ENCODE results near the gene PEAR1. TPM values are rescaled to one million over a fixed set of nuclear protein-coding genes. Genes with fewer than 3 reads are reported as not detected.
A peak's percentile ranks its signal among the peaks of the same experiment; 100 is the strongest.

PEAR1 gene
- total RNA-seq, 1 experiment from 2014 or later = 3.0 TPM

DNA sequence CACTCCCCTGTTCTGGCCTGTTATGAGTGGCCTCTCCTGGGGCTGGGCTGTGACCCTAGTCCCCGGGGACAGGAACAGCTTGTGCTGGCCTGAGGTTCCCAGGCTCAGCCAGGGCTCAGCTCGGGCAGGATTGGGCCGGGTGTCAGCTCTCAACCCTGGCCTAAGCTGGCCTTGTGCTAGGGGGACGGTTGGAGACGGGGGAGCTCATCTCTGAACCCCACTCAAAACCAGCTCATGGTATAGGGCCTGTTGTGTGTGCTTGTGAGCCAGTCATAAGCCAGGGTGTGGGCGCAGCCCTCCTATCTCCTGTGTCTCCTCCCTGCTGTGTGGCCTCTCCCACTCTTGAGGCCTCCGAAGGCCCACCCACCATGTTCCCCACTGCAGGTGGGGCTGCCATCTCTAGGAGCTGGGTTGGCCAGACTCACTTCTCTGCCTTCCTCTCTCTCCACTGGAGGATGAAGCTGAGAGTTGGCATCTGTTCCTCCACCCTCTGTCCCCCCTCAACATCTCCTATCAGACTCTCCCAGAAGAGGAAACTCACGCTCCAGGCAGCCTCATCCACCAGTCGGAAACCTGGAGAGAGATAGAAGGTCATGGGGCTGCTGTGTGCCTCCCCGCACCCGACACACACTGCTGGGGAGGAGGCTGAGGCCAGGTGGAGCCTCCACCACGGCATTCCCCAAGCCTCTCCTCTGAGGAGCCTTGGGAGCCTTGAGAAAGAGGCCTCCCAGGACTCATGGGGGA lies 1.4 kb downstream of the PEAR1 start:
- no TSS peak for BruUV-seq (replicated peaks)
- Mint-ChIP-seq H3K27me3 (ENCODE audit: unreplicated experiment) (peaks cover 56% of the 10 kb centered on the region), H3K4me1 (ENCODE audit: low read depth, unreplicated experiment) (peaks cover 19% of the 10 kb centered on the region), H3K36me3 (ENCODE audit: insufficient read depth, unreplicated experiment) (no peaks in the 10 kb centered on the region), H3K4me3 (ENCODE audit: low read depth, unreplicated experiment) (no peak overlapping the region), H3K27ac (ENCODE audit: unreplicated experiment) (no peak overlapping the region), H3K9me3 (ENCODE audit: low read depth, unreplicated experiment) (no peaks in the 10 kb centered on the region)
- TF ChIP-seq CTCF (IDR thresholded peaks at IDR 0.05; ENCODE audit: unreplicated experiment) = no peak
- CTCF ChIA-PET = interaction anchor here (1.3 kb wide), 1 partner anchor 33 kb away, joined by 4 read pairs; no protein-coding TSS in a partner anchor
- DNase-seq = no peak
- intact Hi-C loops (cut with micrococcal nuclease; ENCODE audit: unreplicated experiment) = loop anchor here (10.0 kb wide), 1 partner anchor 270 kb away; no protein-coding TSS in a partner anchor

DNA sequence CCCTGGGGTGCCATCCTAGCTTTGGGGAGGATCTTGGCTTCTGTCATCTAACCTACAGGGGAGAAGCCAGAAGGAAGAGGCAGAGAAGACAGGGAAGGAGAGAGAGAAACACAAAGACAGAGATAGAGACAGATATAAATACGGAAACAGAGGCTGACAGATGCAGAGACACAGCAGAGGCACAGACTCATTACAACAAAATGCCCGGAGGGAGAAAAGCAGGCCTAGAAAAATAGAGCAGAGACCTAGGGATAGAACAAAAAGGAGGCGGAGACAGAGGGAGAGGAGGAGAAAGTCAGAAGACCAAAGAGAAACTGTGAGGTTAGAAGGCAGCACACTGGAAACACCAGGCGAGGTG lies 1.9 kb downstream of the PEAR1 start:
- intact Hi-C loops (cut with micrococcal nuclease; ENCODE audit: unreplicated experiment) = loop anchor here (10.0 kb wide), 1 partner anchor 271 kb away; no protein-coding TSS in a partner anchor
- TF ChIP-seq CTCF (IDR thresholded peaks at IDR 0.05; ENCODE audit: unreplicated experiment) = no peak
- no peak for DNase-seq
- Mint-ChIP-seq H3K4me3 (ENCODE audit: low read depth, unreplicated experiment) (no peak overlapping the region), H3K4me1 (ENCODE audit: low read depth, unreplicated experiment) (peaks cover 19% of the 10 kb centered on the region), H3K27ac (ENCODE audit: unreplicated experiment) (no peak overlapping the region), H3K9me3 (ENCODE audit: low read depth, unreplicated experiment) (no peaks in the 10 kb centered on the region), H3K27me3 (ENCODE audit: unreplicated experiment) (peaks cover 51% of the 10 kb centered on the region), H3K36me3 (ENCODE audit: insufficient read depth, unreplicated experiment) (no peaks in the 10 kb centered on the region)
- no TSS peak for BruUV-seq (replicated peaks)
- CTCF ChIA-PET = interaction anchor here (1.3 kb wide), 1 partner anchor 32 kb away, joined by 4 read pairs; no protein-coding TSS in a partner anchor

GRCh38 chr1:156895927-156896326 lies 2.4 kb downstream of the PEAR1 start:
- intact Hi-C loops (cut with micrococcal nuclease; ENCODE audit: unreplicated experiment) = loop anchor here (10.0 kb wide), 1 partner anchor 271 kb away; no protein-coding TSS in a partner anchor
- peaks cover 48% of the 10 kb centered on the region for H3K27me3 Mint-ChIP-seq (ENCODE audit: unreplicated experiment)

GRCh38 chr1:156896490-156897033 lies 3.0 kb downstream of the PEAR1 start:
- Mint-ChIP-seq H3K27ac (ENCODE audit: unreplicated experiment) (no peak overlapping the region), H3K4me1 (ENCODE audit: low read depth, unreplicated experiment) (peaks cover 19% of the 10 kb centered on the region), H3K4me3 (ENCODE audit: low read depth, unreplicated experiment) (no peak overlapping the region), H3K27me3 (ENCODE audit: unreplicated experiment) (peaks cover 48% of the 10 kb centered on the region), H3K36me3 (ENCODE audit: insufficient read depth, unreplicated experiment) (no peaks in the 10 kb centered on the region), H3K9me3 (ENCODE audit: low read depth, unreplicated experiment) (no peaks in the 10 kb centered on the region)
- DNase-seq = peak; percentile 27
- no peak for TF ChIP-seq CTCF (IDR thresholded peaks at IDR 0.05; ENCODE audit: unreplicated experiment)
- intact Hi-C loops (cut with micrococcal nuclease; ENCODE audit: unreplicated experiment) = loop anchor here (10.0 kb wide), 1 partner anchor 272 kb away; no protein-coding TSS in a partner anchor
- CTCF ChIA-PET = interaction anchor here (1.1 to 1.2 kb wide), 2 partner anchors 22 to 30 kb away, joined by 7 to 13 read pairs; no protein-coding TSS in a partner anchor
- no TSS peak for BruUV-seq (replicated peaks)

More at GRCh38 chr1:156895927-156896326, 2.4 kb downstream of the PEAR1 start:
- CTCF ChIA-PET = no interaction called here
- TF ChIP-seq CTCF (IDR thresholded peaks at IDR 0.05; ENCODE audit: unreplicated experiment) = no peak
- H3K4me1 Mint-ChIP-seq (ENCODE audit: low read depth, unreplicated experiment) = peaks cover 19% of the 10 kb centered on the region
- H3K9me3 Mint-ChIP-seq (ENCODE audit: low read depth, unreplicated experiment) = no peaks in the 10 kb centered on the region
- H3K36me3 Mint-ChIP-seq (ENCODE audit: insufficient read depth, unreplicated experiment) = no peaks in the 10 kb centered on the region
- no peak overlapping the region for H3K27ac Mint-ChIP-seq (ENCODE audit: unreplicated experiment)
- no peak for DNase-seq
- no TSS peak for BruUV-seq (replicated peaks)
- H3K4me3 Mint-ChIP-seq (ENCODE audit: low read depth, unreplicated experiment) = no peak overlapping the region
